ENCODE results near the gene PEPD. TPM values are rescaled to one million over a fixed set of nuclear protein-coding genes. Genes with fewer than 3 reads are reported as not detected.
"Not testable (repeated sequence)": the region's sequence is repeated elsewhere in the genome, so short reads cannot be mapped to it uniquely, and the experiment has no call there.

Gene PEPD
- total RNA-seq, 1 donor = 87.9 TPM

DNA sequence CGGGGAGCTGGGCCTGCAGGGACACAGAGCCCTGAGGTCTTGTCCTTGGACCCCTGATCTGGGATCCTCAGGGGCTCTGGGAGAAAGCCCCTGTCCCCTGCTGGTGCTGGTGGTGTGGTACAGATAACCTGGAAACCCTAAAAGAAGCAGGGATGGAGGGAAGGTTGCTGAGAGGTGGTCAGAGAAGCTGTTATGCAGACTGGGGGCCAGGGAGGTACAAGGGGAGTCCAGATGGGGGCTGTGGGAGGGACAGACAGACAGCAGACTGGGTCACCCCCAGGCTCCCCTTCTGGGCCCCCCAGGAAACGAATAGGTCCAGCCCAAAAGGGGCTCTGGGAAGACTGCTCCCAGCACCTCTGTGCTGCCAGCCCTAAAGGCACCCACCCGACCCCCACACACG lies 34.7 kb upstream of the PEPD start:
- Histone ChIP-seq H3K9me3 (ENCODE audit: low read depth, low read length) (no peaks in the 10 kb centered on the region), H3K27me3 (ENCODE audit: insufficient read depth, low read length) (no peaks in the 10 kb centered on the region), H3K79me2 (ENCODE audit: insufficient read depth, low read length) (no peaks in the 10 kb centered on the region), H2AFZ (ENCODE audit: low read length) (no peak overlapping the region), H3K36me3 (ENCODE audit: insufficient read depth, low read length) (no peaks in the 10 kb centered on the region), H4K20me1 (ENCODE audit: insufficient read depth, low read length) (no peaks in the 10 kb centered on the region), H3K4me2 (ENCODE audit: insufficient read depth, low read length) (no peak overlapping the region), H3K27ac (ENCODE audit: low read depth, low read length) (no peak overlapping the region), H3K4me1 (ENCODE audit: insufficient read depth, low read length) (no peaks in the 10 kb centered on the region), H3K4me3 (ENCODE audit: insufficient read depth, low read length) (no peak overlapping the region)
- no peak for DNase-seq (ENCODE audit: insufficient read length, low spot score, missing footprints)
- no peak for TF ChIP-seq CTCF (IDR thresholded peaks at IDR 0.05; ENCODE audit: extremely low read depth, low read depth, low read length)

DNA sequence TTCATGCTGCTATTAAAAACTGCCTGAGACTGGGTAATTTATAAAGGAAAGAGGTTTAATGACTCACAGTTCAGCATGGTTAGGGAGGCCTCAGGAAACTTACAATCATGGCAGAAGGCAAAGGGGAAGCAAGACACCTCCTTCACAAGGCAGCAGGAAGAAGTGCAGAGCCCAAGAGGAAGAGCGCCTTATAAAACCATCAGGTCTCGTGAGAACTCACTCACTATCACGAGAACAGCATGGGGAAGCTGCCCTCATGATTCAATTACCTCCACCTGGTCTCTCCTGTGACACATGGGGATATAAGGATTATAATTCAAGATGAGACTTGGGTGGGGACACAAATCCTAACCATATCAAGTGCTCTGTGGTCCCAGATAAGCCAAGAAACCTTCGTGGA lies 34.1 kb upstream of the PEPD start:
- H3K79me2 ChIP-seq (ENCODE audit: insufficient read depth, low read length); H3K36me3 ChIP-seq (ENCODE audit: insufficient read depth, low read length); H3K27ac ChIP-seq (ENCODE audit: low read depth, low read length); H3K4me1 ChIP-seq (ENCODE audit: insufficient read depth, low read length); H3K4me2 ChIP-seq (ENCODE audit: insufficient read depth, low read length); H4K20me1 ChIP-seq (ENCODE audit: insufficient read depth, low read length); H3K9me3 ChIP-seq (ENCODE audit: low read depth, low read length); H3K27me3 ChIP-seq (ENCODE audit: insufficient read depth, low read length); H2AFZ ChIP-seq (ENCODE audit: low read length); DNase-seq (ENCODE audit: insufficient read length, low spot score, missing footprints); H3K4me3 ChIP-seq (ENCODE audit: insufficient read depth, low read length): not testable (repeated sequence)

DNA sequence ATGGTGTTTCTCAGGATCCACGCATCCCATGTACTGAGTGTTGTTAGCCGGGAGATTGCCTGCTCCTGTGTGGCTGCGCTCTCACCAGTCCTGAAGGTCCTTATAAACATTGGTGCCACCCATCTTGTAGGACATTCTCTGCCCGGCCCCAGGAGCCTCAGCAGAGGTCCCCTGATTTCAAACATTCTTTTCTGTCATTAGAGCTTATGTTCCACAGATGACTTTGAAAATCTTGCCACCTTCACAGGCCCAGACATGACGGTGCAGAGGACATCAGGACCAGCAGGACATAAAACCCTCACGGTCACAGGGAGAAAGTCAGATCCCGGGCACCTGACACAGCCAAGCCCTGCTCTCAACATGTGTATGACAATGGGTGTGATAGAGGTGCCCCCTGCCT lies 33.2 kb upstream of the PEPD start:
- no peaks in the 10 kb centered on the region for H3K79me2 ChIP-seq (ENCODE audit: insufficient read depth, low read length)
- no peak overlapping the region for H2AFZ ChIP-seq (ENCODE audit: low read length)
- no peaks in the 10 kb centered on the region for H3K27me3 ChIP-seq (ENCODE audit: insufficient read depth, low read length)
- no peaks in the 10 kb centered on the region for H4K20me1 ChIP-seq (ENCODE audit: insufficient read depth, low read length)
- DNase-seq (ENCODE audit: insufficient read length, low spot score, missing footprints) = no peak
- no peak overlapping the region for H3K4me2 ChIP-seq (ENCODE audit: insufficient read depth, low read length)
- no peaks in the 10 kb centered on the region for H3K4me1 ChIP-seq (ENCODE audit: insufficient read depth, low read length)
- no peaks in the 10 kb centered on the region for H3K36me3 ChIP-seq (ENCODE audit: insufficient read depth, low read length)
- no peak for TF ChIP-seq CTCF (IDR thresholded peaks at IDR 0.05; ENCODE audit: extremely low read depth, low read depth, low read length)
- no peak overlapping the region for H3K27ac ChIP-seq (ENCODE audit: low read depth, low read length)
- H3K4me3 ChIP-seq (ENCODE audit: insufficient read depth, low read length) = no peak overlapping the region
- H3K9me3 ChIP-seq (ENCODE audit: low read depth, low read length) = no peaks in the 10 kb centered on the region

DNA sequence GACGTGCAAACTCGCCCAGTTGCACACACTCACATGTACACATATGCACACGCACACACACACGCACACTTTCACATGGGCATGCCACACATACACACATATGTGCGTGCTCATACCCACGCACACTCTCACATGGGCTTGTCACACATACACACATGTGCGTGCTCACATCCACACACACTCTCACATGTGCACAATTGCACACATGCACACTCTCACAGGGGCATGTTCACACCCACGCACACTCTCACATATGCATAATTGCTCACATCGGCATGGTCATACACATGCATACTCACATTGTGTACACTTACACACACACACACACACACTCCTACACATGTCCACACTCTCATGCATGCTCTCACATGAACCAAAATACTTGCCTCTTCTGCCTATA lies 32.8 kb upstream of the PEPD start:
- Histone ChIP-seq H3K27me3 (ENCODE audit: insufficient read depth, low read length) (no peaks in the 10 kb centered on the region), H2AFZ (ENCODE audit: low read length) (no peak overlapping the region)
- no peak for TF ChIP-seq CTCF (IDR thresholded peaks at IDR 0.05; ENCODE audit: extremely low read depth, low read depth, low read length)

More for the DNA sequence above, 32.8 kb upstream of the PEPD start:
- Histone ChIP-seq H3K4me1 (ENCODE audit: insufficient read depth, low read length) (no peaks in the 10 kb centered on the region), H3K36me3 (ENCODE audit: insufficient read depth, low read length) (no peaks in the 10 kb centered on the region), H3K4me3 (ENCODE audit: insufficient read depth, low read length) (no peak overlapping the region), H3K9me3 (ENCODE audit: low read depth, low read length) (no peaks in the 10 kb centered on the region), H4K20me1 (ENCODE audit: insufficient read depth, low read length) (no peaks in the 10 kb centered on the region), H3K4me2 (ENCODE audit: insufficient read depth, low read length) (no peak overlapping the region), H3K79me2 (ENCODE audit: insufficient read depth, low read length) (no peaks in the 10 kb centered on the region), H3K27ac (ENCODE audit: low read depth, low read length) (no peak overlapping the region)
- no peak for DNase-seq (ENCODE audit: insufficient read length, low spot score, missing footprints)

Data from osteoblast (primary cell).